GM23338 (cell line): ENCODE measurements around the gene MYCBP2. TPM values are rescaled to one million over a fixed set of nuclear protein-coding genes. Genes with fewer than 3 reads are reported as not detected.

Experiments used
- ATAC-seq: fragments of 200-7000 bp; cut with Tn5 transposase; 3 replicates; pipeline ENCODE4 v1.9.1; 2020
- DNase-seq: peaks from one replicate; pipeline ENCODE4 v3.0.0-alpha.2; 2015; ENCODE audit warnings: low spot score
- H2AFZ ChIP-seq: fragments of 200-600 bp; sonication (generic); 2 replicates; pipeline ENCODE4 v1.8.0; 2016; ENCODE audit warnings: antibody characterized with exemption, mild to moderate bottlenecking, moderate library complexity
- H3F3A ChIP-seq: fragments of 200-600 bp; sonication (generic); replicated peaks from 2 replicates; pipeline ENCODE4 v1.8.0; 2017; ENCODE audit warnings: antibody characterized with exemption, mixed run types, low read depth
- H3K27ac ChIP-seq: fragments of 200-600 bp; sonication (generic); 2 replicates; pipeline ENCODE4 v1.6.1; 2016; ENCODE audit warnings: low read depth
- H3K27me3 ChIP-seq: fragments of 200-600 bp; sonication (generic); 2 replicates; pipeline ENCODE4 v1.8.0; 2016; ENCODE audit warnings: mild to moderate bottlenecking, mixed run types, moderate library complexity; ENCODE audit not compliant: insufficient read depth
- H3K36me3 ChIP-seq: fragments of 200-600 bp; sonication (generic); 2 replicates; pipeline ENCODE4 v1.8.0; 2016; ENCODE audit warnings: mild to moderate bottlenecking; ENCODE audit not compliant: insufficient read depth
- H3K4me1 ChIP-seq: fragments of 200-600 bp; sonication (generic); 2 replicates; pipeline ENCODE4 v1.8.0; 2016; ENCODE audit warnings: mild to moderate bottlenecking, moderate library complexity; ENCODE audit not compliant: insufficient read depth
- H3K4me2 ChIP-seq: fragments of 200-600 bp; sonication (generic); 2 replicates; pipeline ENCODE4 v1.7.1; 2017; ENCODE audit warnings: mixed run types
- H3K4me3 ChIP-seq: fragments of 200-600 bp; sonication (generic); 2 replicates; pipeline ENCODE4 v1.6.1; 2016; ENCODE audit warnings: mixed run types
- H3K79me2 ChIP-seq: fragments of 200-600 bp; sonication (generic); replicated peaks from 2 replicates; pipeline ENCODE4 v1.8.0; 2017; ENCODE audit warnings: mild to moderate bottlenecking; ENCODE audit not compliant: insufficient read depth
- H3K9me2 ChIP-seq: fragments of 200-600 bp; sonication (generic); 2 replicates; pipeline ENCODE4 v1.8.0; 2017; ENCODE audit not compliant: insufficient read depth
- H4K20me1 ChIP-seq: fragments of 200-600 bp; sonication (generic); replicated peaks from 2 replicates; pipeline ENCODE4 v1.8.0; 2017; ENCODE audit warnings: mild to moderate bottlenecking; ENCODE audit not compliant: insufficient read depth
- H3K27ac Mint-ChIP-seq: 2 replicates; pipeline ENCODE4 v1.8.0; 2020; ENCODE audit warnings: inconsistent platforms, mild to moderate bottlenecking, moderate library complexity, mixed read lengths
- H3K27me3 Mint-ChIP-seq: 3 replicates; pipeline ENCODE4 v1.8.0; 2022; ENCODE audit warnings: low read depth, mild to moderate bottlenecking, moderate library complexity, mixed read lengths, inconsistent platforms; ENCODE audit not compliant: insufficient read depth, poor library complexity
- H3K36me3 Mint-ChIP-seq: 3 replicates; pipeline ENCODE4 v1.8.0; 2021; ENCODE audit warnings: low read depth, mild to moderate bottlenecking, inconsistent platforms, moderate library complexity, mixed read lengths
- H3K4me1 Mint-ChIP-seq: 3 replicates; pipeline ENCODE4 v1.8.0; 2020; ENCODE audit warnings: mild to moderate bottlenecking, inconsistent platforms, mixed read lengths
- H3K4me3 Mint-ChIP-seq: 3 replicates; pipeline ENCODE4 v1.8.0; 2021; ENCODE audit warnings: moderate library complexity, mild to moderate bottlenecking, inconsistent platforms, mixed read lengths
- H3K9me3 Mint-ChIP-seq: 3 replicates; pipeline ENCODE4 v1.8.0; 2020; ENCODE audit warnings: moderate library complexity, mild to moderate bottlenecking, inconsistent platforms, mixed read lengths
- CREB1 ChIP-seq: fragments of 250-450 bp; sonication (Bioruptor Pico); IDR thresholded peaks from 2 replicates; pipeline ENCODE4 v1.5.0; 2020; ENCODE audit warnings: low read depth, mild to moderate bottlenecking, moderate library complexity
- EZH2 ChIP-seq: fragments of 200-600 bp; sonication (generic); IDR thresholded peaks from one replicate; pipeline ENCODE4 v1.8.0; 2017; ENCODE audit warnings: antibody characterized with exemption, mild to moderate bottlenecking, low read depth; ENCODE audit not compliant: unreplicated experiment
- JUNB ChIP-seq: IDR thresholded peaks from one replicate; pipeline ENCODE4 v1.6.1; 2016; ENCODE audit warnings: antibody characterized with exemption; ENCODE audit not compliant: unreplicated experiment
- NANOG ChIP-seq: IDR thresholded peaks from 2 replicates; pipeline ENCODE4 v1.6.1; 2016; ENCODE audit warnings: antibody characterized with exemption, borderline replicate concordance
- POLR2AphosphoS5 ChIP-seq: IDR thresholded peaks from 2 replicates; pipeline ENCODE4 v1.6.1; 2016; ENCODE audit warnings: antibody characterized with exemption, low read depth
- STAT1 ChIP-seq: IDR thresholded peaks from one replicate; pipeline ENCODE4 v1.6.1; 2016; ENCODE audit warnings: antibody characterized with exemption; ENCODE audit not compliant: unreplicated experiment
- ZNF114 ChIP-seq: fragments of 250-450 bp; sonication (Bioruptor Pico); IDR thresholded peaks from 2 replicates; pipeline ENCODE4 v1.5.0; 2020; ENCODE audit warnings: mild to moderate bottlenecking, moderate library complexity
- ZNF331 ChIP-seq: fragments of 250-450 bp; sonication (Bioruptor Pico); IDR thresholded peaks from 2 replicates; pipeline ENCODE4 v1.5.0; 2020; ENCODE audit warnings: low read depth, mild to moderate bottlenecking, moderate library complexity
- polyA plus RNA-seq: library from polyadenylated mRNA; unstranded; fragments of >200 nt; fragmentation: Nextera tagmentation; extraction: Ambion mirVana; gene quantifications from 2 replicates; pipeline ENCODE4 v1.2.1, GENCODE V29; 2016
- total RNA-seq: library from RNA; depleted of rRNA; stranded (reverse); fragments of >200 nt; shearing (Covaris generic); gene quantifications from 2 replicates; pipeline ENCODE4 v1.2.3, GENCODE V29; 2014
- TF ChIP-seq, protein P1 (sequence below), 2 experiments: fragments of 200-600 bp in 1 of 2; sonication (generic) in 1 of 2; conservative IDR thresholded peaks; 2 replicates each; pipeline versions ENCODE4 v1.5.1 to v1.6.1; 2016 to 2017; ENCODE audit warnings: antibody characterized with exemption in 2 of 2, low read depth in 2 of 2, mild to moderate bottlenecking in 2 of 2, moderate library complexity in 1 of 2
- TF ChIP-seq, protein P2 (sequence below): IDR thresholded peaks from one replicate; pipeline ENCODE4 v1.6.1; 2018; ENCODE audit warnings: antibody characterized with exemption; ENCODE audit not compliant: unreplicated experiment
- TF ChIP-seq, protein P3 (sequence below): IDR thresholded peaks from 2 replicates; pipeline ENCODE4 v1.6.1; 2016; ENCODE audit warnings: antibody characterized with exemption

The MYCBP2 gene
- total and polyA plus RNA-seq, 2 experiments from 2014 or later, result 54.6 to 77.2 TPM

DNA sequence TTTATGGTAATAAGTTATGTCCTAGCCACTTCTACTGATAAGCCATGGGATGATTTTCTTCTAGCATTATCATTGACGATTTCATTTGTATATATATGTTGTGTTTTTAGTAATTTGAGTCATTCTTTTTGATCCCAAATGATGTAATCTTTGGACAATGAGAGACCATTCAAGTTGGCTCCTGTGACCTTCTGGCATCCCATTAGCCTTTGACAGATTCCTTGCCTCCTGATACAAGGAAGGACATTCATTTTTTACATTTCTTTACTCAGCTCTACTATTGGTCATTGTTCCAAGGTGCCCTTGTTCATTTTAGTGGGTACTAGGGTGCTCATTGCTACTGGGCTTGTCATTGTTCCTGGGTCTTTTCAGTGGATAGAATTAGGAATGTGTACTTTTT, 35.3 kb upstream of the MYCBP2 start:
- Histone ChIP-seq H3K79me2 (no peaks in the 10 kb centered on the region), H3K27me3 (no peaks in the 10 kb centered on the region), H3K9me2 (peaks cover 4% of the 10 kb centered on the region; the same call in 1 of the 2 replicates), H4K20me1 (no peaks in the 10 kb centered on the region), H3K4me3 (no peak overlapping the region), H2AFZ (no peak overlapping the region), H3K4me1 (no peaks in the 10 kb centered on the region), H3F3A (no peaks in the 10 kb centered on the region), H3K27ac (no peak overlapping the region), H3K4me2 (no peak overlapping the region), H3K36me3 (no peaks in the 10 kb centered on the region)
- no peaks in the 10 kb centered on the region for H3K4me1 Mint-ChIP-seq
- H3K27ac Mint-ChIP-seq, result no peak overlapping the region
- no peaks in the 10 kb centered on the region for H3K36me3 Mint-ChIP-seq
- no peak for TF ChIP-seq CREB1
- TF ChIP-seq STAT1, result no peak
- TF ChIP-seq, protein P1, sequence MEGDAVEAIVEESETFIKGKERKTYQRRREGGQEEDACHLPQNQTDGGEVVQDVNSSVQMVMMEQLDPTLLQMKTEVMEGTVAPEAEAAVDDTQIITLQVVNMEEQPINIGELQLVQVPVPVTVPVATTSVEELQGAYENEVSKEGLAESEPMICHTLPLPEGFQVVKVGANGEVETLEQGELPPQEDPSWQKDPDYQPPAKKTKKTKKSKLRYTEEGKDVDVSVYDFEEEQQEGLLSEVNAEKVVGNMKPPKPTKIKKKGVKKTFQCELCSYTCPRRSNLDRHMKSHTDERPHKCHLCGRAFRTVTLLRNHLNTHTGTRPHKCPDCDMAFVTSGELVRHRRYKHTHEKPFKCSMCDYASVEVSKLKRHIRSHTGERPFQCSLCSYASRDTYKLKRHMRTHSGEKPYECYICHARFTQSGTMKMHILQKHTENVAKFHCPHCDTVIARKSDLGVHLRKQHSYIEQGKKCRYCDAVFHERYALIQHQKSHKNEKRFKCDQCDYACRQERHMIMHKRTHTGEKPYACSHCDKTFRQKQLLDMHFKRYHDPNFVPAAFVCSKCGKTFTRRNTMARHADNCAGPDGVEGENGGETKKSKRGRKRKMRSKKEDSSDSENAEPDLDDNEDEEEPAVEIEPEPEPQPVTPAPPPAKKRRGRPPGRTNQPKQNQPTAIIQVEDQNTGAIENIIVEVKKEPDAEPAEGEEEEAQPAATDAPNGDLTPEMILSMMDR (conservative IDR thresholded peaks at IDR 0.05; ENCODE audit: low read depth in 2 of 2), result no peak
- TF ChIP-seq, protein P2, sequence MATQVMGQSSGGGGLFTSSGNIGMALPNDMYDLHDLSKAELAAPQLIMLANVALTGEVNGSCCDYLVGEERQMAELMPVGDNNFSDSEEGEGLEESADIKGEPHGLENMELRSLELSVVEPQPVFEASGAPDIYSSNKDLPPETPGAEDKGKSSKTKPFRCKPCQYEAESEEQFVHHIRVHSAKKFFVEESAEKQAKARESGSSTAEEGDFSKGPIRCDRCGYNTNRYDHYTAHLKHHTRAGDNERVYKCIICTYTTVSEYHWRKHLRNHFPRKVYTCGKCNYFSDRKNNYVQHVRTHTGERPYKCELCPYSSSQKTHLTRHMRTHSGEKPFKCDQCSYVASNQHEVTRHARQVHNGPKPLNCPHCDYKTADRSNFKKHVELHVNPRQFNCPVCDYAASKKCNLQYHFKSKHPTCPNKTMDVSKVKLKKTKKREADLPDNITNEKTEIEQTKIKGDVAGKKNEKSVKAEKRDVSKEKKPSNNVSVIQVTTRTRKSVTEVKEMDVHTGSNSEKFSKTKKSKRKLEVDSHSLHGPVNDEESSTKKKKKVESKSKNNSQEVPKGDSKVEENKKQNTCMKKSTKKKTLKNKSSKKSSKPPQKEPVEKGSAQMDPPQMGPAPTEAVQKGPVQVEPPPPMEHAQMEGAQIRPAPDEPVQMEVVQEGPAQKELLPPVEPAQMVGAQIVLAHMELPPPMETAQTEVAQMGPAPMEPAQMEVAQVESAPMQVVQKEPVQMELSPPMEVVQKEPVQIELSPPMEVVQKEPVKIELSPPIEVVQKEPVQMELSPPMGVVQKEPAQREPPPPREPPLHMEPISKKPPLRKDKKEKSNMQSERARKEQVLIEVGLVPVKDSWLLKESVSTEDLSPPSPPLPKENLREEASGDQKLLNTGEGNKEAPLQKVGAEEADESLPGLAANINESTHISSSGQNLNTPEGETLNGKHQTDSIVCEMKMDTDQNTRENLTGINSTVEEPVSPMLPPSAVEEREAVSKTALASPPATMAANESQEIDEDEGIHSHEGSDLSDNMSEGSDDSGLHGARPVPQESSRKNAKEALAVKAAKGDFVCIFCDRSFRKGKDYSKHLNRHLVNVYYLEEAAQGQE, result no peak
- no peak for TF ChIP-seq POLR2AphosphoS5
- TF ChIP-seq, protein P3, sequence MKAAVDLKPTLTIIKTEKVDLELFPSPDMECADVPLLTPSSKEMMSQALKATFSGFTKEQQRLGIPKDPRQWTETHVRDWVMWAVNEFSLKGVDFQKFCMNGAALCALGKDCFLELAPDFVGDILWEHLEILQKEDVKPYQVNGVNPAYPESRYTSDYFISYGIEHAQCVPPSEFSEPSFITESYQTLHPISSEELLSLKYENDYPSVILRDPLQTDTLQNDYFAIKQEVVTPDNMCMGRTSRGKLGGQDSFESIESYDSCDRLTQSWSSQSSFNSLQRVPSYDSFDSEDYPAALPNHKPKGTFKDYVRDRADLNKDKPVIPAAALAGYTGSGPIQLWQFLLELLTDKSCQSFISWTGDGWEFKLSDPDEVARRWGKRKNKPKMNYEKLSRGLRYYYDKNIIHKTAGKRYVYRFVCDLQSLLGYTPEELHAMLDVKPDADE, result no peak
- TF ChIP-seq JUNB, result no peak
- no peak for TF ChIP-seq ZNF114 (CRISPR knock-in tag)
- H3K9me3 Mint-ChIP-seq, result no peaks in the 10 kb centered on the region
- H3K4me3 Mint-ChIP-seq, result no peak overlapping the region
- H3K27me3 Mint-ChIP-seq, result peaks cover 4% of the 10 kb centered on the region
- no peak for ATAC-seq
- DNase-seq, result no peak

DNA sequence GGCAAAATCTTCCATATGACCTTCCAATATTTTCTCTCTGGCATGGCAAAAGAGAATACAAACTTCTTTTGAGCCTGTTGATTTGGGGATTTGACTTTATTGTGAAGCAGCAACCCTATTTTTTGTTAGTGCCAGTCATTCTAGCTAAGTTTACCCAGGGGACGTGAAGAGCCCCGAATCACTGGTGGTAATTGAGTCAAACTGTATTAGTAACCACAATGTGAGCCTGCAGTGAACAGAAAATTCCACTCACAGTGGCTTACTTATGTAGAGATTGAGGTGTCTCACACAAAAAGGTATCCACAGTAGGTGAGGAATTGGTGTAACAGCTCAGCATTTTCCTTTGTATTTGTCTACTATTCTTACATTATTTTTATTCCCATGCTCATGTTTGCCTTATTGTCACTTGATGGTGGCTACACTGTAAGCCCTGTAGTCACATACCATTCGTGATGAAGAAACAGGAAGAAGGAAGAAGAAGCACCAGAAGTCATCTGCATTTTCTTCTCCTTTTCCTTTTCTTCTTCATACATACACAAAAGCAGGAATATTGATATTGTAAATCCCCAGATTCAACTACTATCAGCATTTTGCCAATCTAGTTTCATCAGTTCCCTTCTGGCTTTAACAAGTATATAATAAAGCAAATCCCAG, 33.3 kb upstream of the MYCBP2 start:
- no peaks in the 10 kb centered on the region for H3K4me1 Mint-ChIP-seq
- no peak for ATAC-seq
- H2AFZ ChIP-seq, result no peak overlapping the region
- TF ChIP-seq POLR2AphosphoS5 (no peak), JUNB (no peak), CREB1 (no peak), ZNF331 (CRISPR knock-in tag) (no peak), STAT1 (no peak), ZNF114 (CRISPR knock-in tag) (no peak), EZH2 (no peak), NANOG (no peak)
- TF ChIP-seq, protein P3, result no peak
- TF ChIP-seq, protein P1 (conservative IDR thresholded peaks at IDR 0.05; ENCODE audit: low read depth in 2 of 2), result no peak

More for the DNA sequence above, 33.3 kb upstream of the MYCBP2 start:
- Histone ChIP-seq H3K79me2 (no peaks in the 10 kb centered on the region), H3K4me2 (no peak overlapping the region), H3K27ac (no peak overlapping the region), H3K27me3 (no peaks in the 10 kb centered on the region), H3K9me2 (peaks cover 4% of the 10 kb centered on the region; the same call in 1 of the 2 replicates), H3K36me3 (no peaks in the 10 kb centered on the region), H3K4me1 (no peaks in the 10 kb centered on the region), H3F3A (no peaks in the 10 kb centered on the region), H4K20me1 (no peaks in the 10 kb centered on the region), H3K4me3 (no peak overlapping the region)
- Mint-ChIP-seq H3K27me3 (peaks cover 4% of the 10 kb centered on the region), H3K27ac (peak overlapping the region; percentile 44; the same call in 1 of the 2 replicates), H3K36me3 (no peaks in the 10 kb centered on the region), H3K9me3 (no peaks in the 10 kb centered on the region), H3K4me3 (no peak overlapping the region)
- no peak for DNase-seq
